ENCODE data around the gene MIB2.

DNA sequence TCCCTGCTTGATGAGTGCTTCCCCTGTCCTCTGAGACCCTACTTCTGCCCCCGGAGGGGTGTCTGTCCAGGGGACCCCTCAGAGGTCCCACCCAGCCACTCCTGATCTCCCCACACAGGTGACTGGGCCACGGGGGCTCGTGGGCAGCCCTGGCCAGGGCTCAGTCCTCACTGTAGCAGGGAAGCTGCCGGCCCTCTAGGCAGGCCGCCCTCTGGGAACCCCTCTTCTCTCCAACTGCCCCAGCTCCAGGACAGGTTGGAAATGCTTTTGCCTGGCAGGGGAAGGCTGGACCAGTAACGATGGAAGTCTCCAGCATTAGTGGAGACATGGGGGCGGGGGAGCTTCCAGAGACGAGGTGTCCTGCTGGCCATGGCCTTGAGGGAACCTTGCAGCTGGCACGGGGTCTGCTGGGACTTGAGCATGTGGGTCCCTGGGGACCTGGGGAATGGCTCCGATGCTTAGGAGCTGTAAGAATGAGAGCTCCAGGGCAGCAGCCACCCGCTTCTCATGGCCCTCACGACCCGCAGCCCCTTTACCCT lies 12.3 kb upstream of the MIB2 start:
- no peak for TF ChIP-seq POLR2A (IDR thresholded peaks at IDR 0.05; ENCODE audit: low read depth, low read length)
- no peak for TF ChIP-seq MAFK (IDR thresholded peaks at IDR 0.05; ENCODE audit: low read depth, low read length)
- TF ChIP-seq MXI1 (IDR thresholded peaks at IDR 0.05; ENCODE audit: borderline replicate concordance, low read depth, low read length): no peak
- no peak for TF ChIP-seq FOS (IDR thresholded peaks at IDR 0.05; ENCODE audit: low read depth, low read length)
- TF ChIP-seq, protein P1, sequence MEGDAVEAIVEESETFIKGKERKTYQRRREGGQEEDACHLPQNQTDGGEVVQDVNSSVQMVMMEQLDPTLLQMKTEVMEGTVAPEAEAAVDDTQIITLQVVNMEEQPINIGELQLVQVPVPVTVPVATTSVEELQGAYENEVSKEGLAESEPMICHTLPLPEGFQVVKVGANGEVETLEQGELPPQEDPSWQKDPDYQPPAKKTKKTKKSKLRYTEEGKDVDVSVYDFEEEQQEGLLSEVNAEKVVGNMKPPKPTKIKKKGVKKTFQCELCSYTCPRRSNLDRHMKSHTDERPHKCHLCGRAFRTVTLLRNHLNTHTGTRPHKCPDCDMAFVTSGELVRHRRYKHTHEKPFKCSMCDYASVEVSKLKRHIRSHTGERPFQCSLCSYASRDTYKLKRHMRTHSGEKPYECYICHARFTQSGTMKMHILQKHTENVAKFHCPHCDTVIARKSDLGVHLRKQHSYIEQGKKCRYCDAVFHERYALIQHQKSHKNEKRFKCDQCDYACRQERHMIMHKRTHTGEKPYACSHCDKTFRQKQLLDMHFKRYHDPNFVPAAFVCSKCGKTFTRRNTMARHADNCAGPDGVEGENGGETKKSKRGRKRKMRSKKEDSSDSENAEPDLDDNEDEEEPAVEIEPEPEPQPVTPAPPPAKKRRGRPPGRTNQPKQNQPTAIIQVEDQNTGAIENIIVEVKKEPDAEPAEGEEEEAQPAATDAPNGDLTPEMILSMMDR (conservative IDR thresholded peaks at IDR 0.05; ENCODE audit: low read depth, low read length): no peak
- no peak for TF ChIP-seq USF2 (IDR thresholded peaks at IDR 0.05; ENCODE audit: low read depth, low read length)
- no peak for TF ChIP-seq SMC3 (IDR thresholded peaks at IDR 0.05; ENCODE audit: low read depth, low read length)
- no peak for TF ChIP-seq RAD21 (IDR thresholded peaks at IDR 0.05; ENCODE audit: low read length)
- no peak for TF ChIP-seq MAZ (IDR thresholded peaks at IDR 0.05; ENCODE audit: borderline replicate concordance, low read depth, low read length)
- TF ChIP-seq RFX5 (IDR thresholded peaks at IDR 0.05; ENCODE audit: low read depth, low read length): no peak
- TF ChIP-seq RCOR1 (IDR thresholded peaks at IDR 0.05; ENCODE audit: insufficient replicate concordance, low read length): no peak
- TF ChIP-seq NFE2L2 (IDR thresholded peaks at IDR 0.05; ENCODE audit: low read depth, low read length): no peak
- TF ChIP-seq CEBPB (IDR thresholded peaks at IDR 0.05; ENCODE audit: low read depth, low read length): no peak
- TF ChIP-seq, protein P2, sequence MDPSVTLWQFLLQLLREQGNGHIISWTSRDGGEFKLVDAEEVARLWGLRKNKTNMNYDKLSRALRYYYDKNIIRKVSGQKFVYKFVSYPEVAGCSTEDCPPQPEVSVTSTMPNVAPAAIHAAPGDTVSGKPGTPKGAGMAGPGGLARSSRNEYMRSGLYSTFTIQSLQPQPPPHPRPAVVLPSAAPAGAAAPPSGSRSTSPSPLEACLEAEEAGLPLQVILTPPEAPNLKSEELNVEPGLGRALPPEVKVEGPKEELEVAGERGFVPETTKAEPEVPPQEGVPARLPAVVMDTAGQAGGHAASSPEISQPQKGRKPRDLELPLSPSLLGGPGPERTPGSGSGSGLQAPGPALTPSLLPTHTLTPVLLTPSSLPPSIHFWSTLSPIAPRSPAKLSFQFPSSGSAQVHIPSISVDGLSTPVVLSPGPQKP (IDR thresholded peaks at IDR 0.05; ENCODE audit: borderline replicate concordance, low read depth, low read length): no peak
